GM23248 (cell line): ENCODE data around the gene ALG14. TPM values are rescaled to one million over a fixed set of nuclear protein-coding genes. Genes with fewer than 3 reads are reported as not detected.
A peak's percentile ranks its signal among the peaks of the same experiment; 100 is the strongest.

Source experiments
- DNase-seq: peaks from one replicate; pipeline ENCODE4 v3.0.0-alpha.2; 2015
- H2AFZ ChIP-seq: fragments of 200-600 bp; sonication (generic); 2 replicates; pipeline ENCODE4 v1.6.1; 2016; ENCODE audit warnings: antibody characterized with exemption
- H3F3A ChIP-seq: fragments of 200-600 bp; sonication (generic); 2 replicates; pipeline ENCODE4 v1.6.1; 2016; ENCODE audit warnings: mild to moderate bottlenecking, antibody characterized with exemption, mixed run types; ENCODE audit not compliant: insufficient read depth
- H3K27ac ChIP-seq: fragments of 200-600 bp; sonication (generic); 2 replicates; pipeline ENCODE4 v1.5.1; 2016; ENCODE audit warnings: mild to moderate bottlenecking
- H3K27me3 ChIP-seq: fragments of 200-600 bp; sonication (generic); replicated peaks from 2 replicates; pipeline ENCODE4 v1.6.1; 2016; ENCODE audit warnings: mild to moderate bottlenecking; ENCODE audit not compliant: insufficient read depth
- H3K36me3 ChIP-seq: fragments of 200-600 bp; sonication (generic); 2 replicates; pipeline ENCODE4 v1.6.1; 2016; ENCODE audit warnings: low read depth, mild to moderate bottlenecking
- H3K4me1 ChIP-seq: fragments of 200-600 bp; sonication (generic); 2 replicates; pipeline ENCODE4 v1.6.1; 2016; ENCODE audit warnings: mild to moderate bottlenecking; ENCODE audit not compliant: insufficient read depth
- H3K4me2 ChIP-seq: fragments of 200-600 bp; sonication (generic); one replicate; pipeline ENCODE4 v1.6.1; 2016; ENCODE audit warnings: mild to moderate bottlenecking; ENCODE audit not compliant: unreplicated experiment
- H3K4me3 ChIP-seq: fragments of 200-600 bp; sonication (generic); 2 replicates; pipeline ENCODE4 v1.5.1; 2016; ENCODE audit warnings: mild to moderate bottlenecking
- H3K79me2 ChIP-seq: fragments of 200-600 bp; sonication (generic); 2 replicates; pipeline ENCODE4 v1.6.1; 2016; ENCODE audit warnings: mild to moderate bottlenecking; ENCODE audit not compliant: insufficient read depth
- H3K9ac ChIP-seq: fragments of 200-600 bp; sonication (generic); 2 replicates; pipeline ENCODE4 v1.6.1; 2016; ENCODE audit warnings: mild to moderate bottlenecking
- H3K9me2 ChIP-seq: fragments of 200-600 bp; sonication (generic); 2 replicates; pipeline ENCODE4 v1.6.1; 2016; ENCODE audit warnings: mixed run types, mild to moderate bottlenecking, moderate library complexity; ENCODE audit not compliant: insufficient read depth
- H3K9me3 ChIP-seq: fragments of 200-600 bp; sonication (generic); one replicate; pipeline ENCODE4 v1.6.1; 2017; ENCODE audit warnings: low read depth
- H4K20me1 ChIP-seq: fragments of 200-600 bp; sonication (generic); 2 replicates; pipeline ENCODE4 v1.6.0; 2016; ENCODE audit not compliant: insufficient read depth
- EZH2 ChIP-seq: fragments of 200-600 bp; sonication (generic); IDR thresholded peaks from 2 replicates; pipeline ENCODE4 v1.6.1; 2018; ENCODE audit warnings: antibody characterized with exemption, mild to moderate bottlenecking; ENCODE audit not compliant: insufficient read depth, poor library complexity, severe bottlenecking
- EZH2phosphoT487 ChIP-seq: fragments of 200-600 bp; sonication (generic); IDR thresholded peaks from 2 replicates; pipeline ENCODE4 v1.6.1; 2018; ENCODE audit warnings: antibody characterized with exemption, moderate library complexity, mild to moderate bottlenecking, low read depth; ENCODE audit not compliant: insufficient read depth
- WGBS, 2 experiments: methylation state at CpG; one replicate each; pipeline ENCODE4 v1.1.6; 2015 to 2017; ENCODE audit warnings: low lambda C conversion rate in 2 of 2, low coverage in 1 of 2; ENCODE audit errors: missing lambda C conversion rate in 2 of 2; 5-methylcytosine and 5-hydroxymethylcytosine counted together
- in situ Hi-C: fragments of 300-500 bp; cut with MboI; formaldehyde crosslinking; loops from 2 replicates; pipeline ENCODE4 v1.15.0; 2020
- polyA plus RNA-seq: library from polyadenylated mRNA; unstranded; fragments of >200 nt; fragmentation: Nextera tagmentation; extraction: Ambion mirVana; gene quantifications from 2 replicates; pipeline ENCODE4 v1.2.1, GENCODE V29; 2016
- total RNA-seq: library from RNA; depleted of rRNA; stranded (reverse); fragments of >200 nt; shearing (Covaris generic); gene quantifications from 2 replicates; pipeline ENCODE4 v1.2.3, GENCODE V29; 2014

Gene ALG14
- total and polyA plus RNA-seq, 2 experiments from 2014 or later: 13.0 to 13.5 TPM

DNA sequence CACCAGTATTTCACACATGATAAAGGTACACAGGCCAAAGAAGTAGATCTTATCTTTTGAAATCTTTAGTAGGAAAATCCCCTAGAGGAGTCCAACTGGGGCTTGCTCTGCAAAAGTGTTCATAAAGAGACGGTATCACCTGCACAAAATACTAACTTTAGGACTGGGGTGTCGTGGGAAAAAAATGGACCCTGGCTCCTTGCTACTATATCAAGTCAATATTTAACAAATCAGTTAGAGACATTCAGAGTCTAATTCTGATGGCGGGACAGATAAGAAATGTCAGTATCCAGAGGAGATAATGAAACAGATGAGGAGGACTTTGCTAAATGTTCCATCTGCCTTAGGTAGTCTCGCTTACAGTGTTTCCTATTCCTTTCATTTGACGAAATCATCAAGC, 120.2 kb downstream of the ALG14 start:
- TF ChIP-seq EZH2phosphoT487: no peak
- TF ChIP-seq EZH2: no peak

DNA sequence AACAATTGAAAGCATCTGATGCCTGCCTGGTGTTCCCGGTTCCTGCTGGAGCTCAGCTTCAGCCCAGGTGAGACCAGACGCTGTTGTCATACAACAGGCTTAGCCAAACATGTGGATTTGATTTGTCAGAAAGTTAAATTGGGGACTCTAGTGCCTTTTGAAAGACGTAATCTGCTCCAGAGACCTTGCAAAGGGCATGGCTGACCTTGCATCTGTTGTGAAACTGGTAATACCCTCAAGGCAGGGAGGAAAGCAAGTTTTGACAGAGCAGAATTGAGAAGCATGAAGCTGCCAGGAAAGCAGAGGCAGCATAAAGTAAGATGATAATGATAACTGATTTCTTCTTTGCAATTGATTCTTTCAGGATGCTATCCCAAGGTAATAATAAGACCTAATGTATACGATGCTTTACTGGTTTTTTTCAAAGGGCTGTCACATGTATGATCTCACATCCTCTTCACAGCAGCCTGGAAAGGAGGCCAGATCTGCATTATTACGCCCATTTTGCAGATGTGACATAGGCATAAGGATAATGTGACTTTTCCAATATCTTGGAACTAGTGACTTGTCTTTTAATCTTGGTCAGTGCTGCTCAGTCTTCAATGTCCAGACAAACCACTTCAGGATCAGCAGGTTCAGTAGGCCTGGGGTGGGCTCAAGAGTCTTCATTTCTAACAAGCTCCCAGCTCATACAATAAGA, 121.1 kb downstream of the ALG14 start:
- in situ Hi-C loops: no loop called here
- no peak overlapping the region for H3K27ac ChIP-seq

More for the DNA sequence above, 120.2 kb downstream of the ALG14 start:
- Histone ChIP-seq H3K27ac (no peak overlapping the region), H2AFZ (no peak overlapping the region), H3K9me3 (no peaks in the 10 kb centered on the region), H4K20me1 (no peaks in the 10 kb centered on the region), H3F3A (peaks cover 5% of the 10 kb centered on the region; the same call in 1 of the 2 replicates), H3K4me1 (0 out of 2 replicates have a peak, but pooled peaks cover 20% of the 10 kb centered on the region), H3K36me3 (no peaks in the 10 kb centered on the region), H3K4me3 (no peak overlapping the region), H3K9me2 (no peaks in the 10 kb centered on the region), H3K79me2 (no peaks in the 10 kb centered on the region), H3K27me3 (no peaks in the 10 kb centered on the region), H3K9ac (no peak overlapping the region), H3K4me2 (no peak overlapping the region)
- in situ Hi-C loops: no loop called here
- no peak for DNase-seq
- WGBS, 2 experiments: 95 to 98% methylated on average over 5 of the region's 5 CpGs

DNA sequence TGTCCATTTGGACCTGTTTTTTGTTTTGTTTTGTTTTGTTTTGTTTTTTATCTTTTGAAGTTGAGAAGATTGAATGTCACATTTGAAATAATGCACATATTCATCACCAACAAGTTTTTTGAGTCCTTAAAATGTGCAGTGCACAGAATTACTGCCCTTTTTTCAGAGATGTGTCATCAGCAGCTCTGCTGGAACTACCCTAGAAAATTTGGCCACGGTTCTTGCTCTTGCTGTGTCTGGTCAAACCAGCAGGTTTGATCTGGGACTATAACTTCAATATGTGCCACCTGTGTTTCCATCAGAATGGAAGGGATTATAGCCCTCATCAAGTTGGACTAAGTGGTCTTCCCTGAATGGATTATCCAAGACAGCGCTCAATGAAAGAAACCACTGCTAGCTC, 121.7 kb downstream of the ALG14 start:
- Histone ChIP-seq H3F3A (peaks cover 13% of the 10 kb centered on the region), H3K36me3 (no peaks in the 10 kb centered on the region), H3K9me3 (no peaks in the 10 kb centered on the region), H3K79me2 (no peaks in the 10 kb centered on the region), H3K4me3 (no peak overlapping the region), H3K4me1 (0 out of 2 replicates have a peak, but pooled peaks cover 27% of the 10 kb centered on the region), H3K9me2 (no peaks in the 10 kb centered on the region), H4K20me1 (no peaks in the 10 kb centered on the region), H3K9ac (no peak overlapping the region), H2AFZ (no peak overlapping the region), H3K27ac (no peak overlapping the region), H3K4me2 (no peak overlapping the region), H3K27me3 (no peaks in the 10 kb centered on the region)
- no peak for TF ChIP-seq EZH2
- 37 to 40% methylated on average over 2 of the region's 2 CpGs for WGBS, 2 experiments
- in situ Hi-C loops: no loop called here
- DNase-seq: peak; percentile 62

More for the DNA sequence above, 121.1 kb downstream of the ALG14 start:
- Histone ChIP-seq H4K20me1 (no peaks in the 10 kb centered on the region), H2AFZ (no peak overlapping the region), H3K79me2 (no peaks in the 10 kb centered on the region), H3K9me3 (no peaks in the 10 kb centered on the region), H3K9ac (no peak overlapping the region), H3F3A (peaks cover 11% of the 10 kb centered on the region), H3K4me2 (no peak overlapping the region), H3K4me3 (no peak overlapping the region), H3K27me3 (no peaks in the 10 kb centered on the region), H3K36me3 (no peaks in the 10 kb centered on the region), H3K9me2 (no peaks in the 10 kb centered on the region), H3K4me1 (0 out of 2 replicates have a peak, but pooled peaks cover 27% of the 10 kb centered on the region)
- no peak for DNase-seq
- TF ChIP-seq EZH2phosphoT487 (no peak), EZH2 (no peak)
- 50 to 52% methylated on average over 5 of the region's 5 CpGs for WGBS, 2 experiments

DNA sequence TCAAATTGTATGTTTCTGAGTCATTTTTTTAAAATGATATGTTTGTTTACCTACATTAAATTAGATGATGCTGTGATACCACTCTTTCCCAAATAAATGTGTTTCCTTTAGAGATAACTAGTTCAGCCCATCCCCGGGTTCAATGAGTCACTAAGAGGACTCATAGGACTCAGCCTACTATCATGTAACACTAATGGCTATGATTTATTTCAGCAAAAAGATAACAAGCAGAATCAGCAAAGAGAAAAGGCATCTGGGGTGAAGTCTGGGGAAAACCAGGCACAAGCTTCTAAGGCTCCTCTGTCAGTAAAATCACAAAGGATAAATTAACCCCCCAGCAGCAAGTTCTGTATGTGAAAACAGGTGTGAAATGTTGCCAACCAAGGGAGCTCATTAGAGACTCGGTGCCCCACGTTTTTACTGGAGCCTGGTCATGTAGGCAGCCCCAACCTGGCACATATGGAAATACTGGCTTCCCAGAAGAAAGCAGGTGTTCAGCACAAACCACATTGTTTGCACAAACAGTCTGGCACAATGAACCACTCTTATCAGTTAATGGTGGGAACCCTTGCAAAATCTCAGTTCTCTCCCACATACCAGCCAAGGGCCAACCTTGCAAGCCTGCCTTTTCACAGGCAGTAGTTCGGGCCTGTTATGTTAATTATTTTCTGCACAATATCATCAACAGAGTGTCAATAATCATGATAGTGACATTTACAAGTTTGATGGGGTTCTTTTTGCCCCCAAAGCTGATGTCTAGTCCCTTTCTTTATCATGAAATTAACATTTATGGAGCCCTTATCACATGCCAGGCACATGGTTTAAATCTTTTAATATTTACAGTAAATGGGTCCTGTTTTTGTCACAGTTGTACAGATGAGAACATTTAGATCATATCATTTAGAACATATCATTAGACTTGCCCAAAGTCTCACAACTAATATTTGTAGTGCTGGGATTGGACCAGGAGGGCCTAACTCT, 122.8 kb downstream of the ALG14 start:
- 68 to 69% methylated on average over 4 of the region's 4 CpGs for WGBS, 2 experiments
- no peak overlapping the region for H3K4me2 ChIP-seq
- no peaks in the 10 kb centered on the region for H3K36me3 ChIP-seq
- H3K9me3 ChIP-seq: no peaks in the 10 kb centered on the region
- H3K4me1 ChIP-seq: 0 out of 2 replicates have a peak, but pooled peaks cover 27% of the 10 kb centered on the region
- H3K9ac ChIP-seq: no peak overlapping the region
- H3K4me3 ChIP-seq: no peak overlapping the region
- no peaks in the 10 kb centered on the region for H3K9me2 ChIP-seq
- in situ Hi-C loops: no loop called here
- H3K79me2 ChIP-seq: no peaks in the 10 kb centered on the region
- TF ChIP-seq EZH2phosphoT487: no peak
- no peak for TF ChIP-seq EZH2
- peak; percentile 40 for DNase-seq
- H3F3A ChIP-seq: peaks cover 13% of the 10 kb centered on the region
- H4K20me1 ChIP-seq: no peaks in the 10 kb centered on the region
- no peaks in the 10 kb centered on the region for H3K27me3 ChIP-seq
- no peak overlapping the region for H3K27ac ChIP-seq
- no peak overlapping the region for H2AFZ ChIP-seq
